GM18502 (cell line): ENCODE measurements around the gene C10orf71.

Experiments used
- ATAC-seq: cut with Tn5 transposase; IDR thresholded peaks from one replicate; pipeline ENCODE4 v1.9.1; 2021; ENCODE audit warnings: mild to moderate bottlenecking; ENCODE audit not compliant: unreplicated experiment, poor library complexity

C10orf71 gene

GRCh38 chr10:49298983-49299815 is at the start of gene C10orf71:
Gene C10orf71 (plus strand): TSS chr10:49299170. CDS start chr10:49322546, 23,376 bp downstream.
- ATAC-seq = no peak

- ATAC-seq = no peak
Observed at GRCh38 chr10:49252313-49253034, 46.5 kb upstream of the C10orf71 start.

GRCh38 chr10:49253340-49253906 is 45.5 kb upstream of the C10orf71 start:
- ATAC-seq = no peak

- ATAC-seq = no peak
Observed at GRCh38 chr10:49254150-49254549, 44.8 kb upstream of the C10orf71 start.

GRCh38 chr10:49254556-49255318 is 44.2 kb upstream of the C10orf71 start:
- no peak for ATAC-seq

- no peak for ATAC-seq
Observed at GRCh38 chr10:49255883-49256282, 43.1 kb upstream of the C10orf71 start.

GRCh38 chr10:49257154-49257553 is 41.8 kb upstream of the C10orf71 start:
- ATAC-seq = no peak

- ATAC-seq = no peak
Observed at GRCh38 chr10:49257626-49258349, 41.2 kb upstream of the C10orf71 start.

- no peak for ATAC-seq
Observed at GRCh38 chr10:49258350-49258683, 40.7 kb upstream of the C10orf71 start.

GRCh38 chr10:49260644-49261296 is 38.2 kb upstream of the C10orf71 start:
- ATAC-seq = no peak

- ATAC-seq = no peak
Observed at GRCh38 chr10:49263591-49263990, 35.4 kb upstream of the C10orf71 start.

- ATAC-seq = no peak
Observed at GRCh38 chr10:49264177-49264677, 34.7 kb upstream of the C10orf71 start.

GRCh38 chr10:49265885-49266284 is 33.1 kb upstream of the C10orf71 start:
- no peak for ATAC-seq

- no peak for ATAC-seq
Observed at GRCh38 chr10:49268185-49268584, 30.8 kb upstream of the C10orf71 start.

GRCh38 chr10:49269523-49269922 is 29.4 kb upstream of the C10orf71 start:
- ATAC-seq = no peak

GRCh38 chr10:49270565-49270964 is 28.4 kb upstream of the C10orf71 start:
- ATAC-seq = no peak

- ATAC-seq = no peak
Observed at GRCh38 chr10:49271346-49271745, 27.6 kb upstream of the C10orf71 start.

GRCh38 chr10:49272251-49273081 is 26.5 kb upstream of the C10orf71 start:
- ATAC-seq = no peak
